ENCODE measurements around the gene ABCC3.

ABCC3 gene

DNA sequence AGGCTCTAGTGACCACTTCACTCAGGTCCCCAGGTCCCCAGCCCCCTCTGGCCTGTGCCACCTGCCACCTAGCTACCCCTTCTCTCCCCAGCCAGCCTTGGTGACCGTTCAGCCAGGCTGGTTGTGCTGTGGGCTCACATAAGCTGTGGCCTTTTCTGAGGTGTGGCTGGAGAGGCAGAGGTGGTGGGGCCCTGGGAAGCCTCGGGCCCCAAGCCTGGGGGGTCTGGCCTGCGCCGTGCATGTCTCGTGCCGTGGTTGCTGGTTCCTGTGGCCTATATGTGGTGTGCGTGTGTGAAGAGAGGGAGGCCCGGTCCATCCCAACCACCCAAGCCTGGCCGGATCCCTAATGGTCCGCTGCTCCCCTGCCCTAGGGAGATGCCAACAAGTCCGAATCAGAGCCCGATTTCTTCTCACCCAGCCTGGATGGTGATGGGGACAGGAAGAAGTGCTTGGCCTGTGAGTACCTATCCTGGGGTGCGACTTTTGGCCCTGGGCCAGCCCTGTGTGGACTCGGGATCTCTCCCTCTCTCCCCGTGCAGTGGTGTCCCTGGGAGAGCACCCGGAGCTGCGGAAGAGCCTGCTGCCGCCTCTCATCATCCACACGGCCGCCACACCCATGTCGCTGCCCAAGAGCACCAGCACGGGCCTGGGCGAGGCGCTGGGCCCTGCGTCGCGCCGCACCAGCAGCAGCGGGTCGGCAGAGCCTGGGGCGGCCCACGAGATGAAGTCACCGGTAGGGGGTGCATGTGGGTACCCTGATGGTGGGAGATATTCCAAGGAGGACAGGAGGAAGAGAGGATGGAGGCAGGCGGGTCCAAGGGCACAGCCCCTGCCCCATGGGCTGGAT is 38.3 kb upstream of the ABCC3 start:
- Histone ChIP-seq H4K91ac (ENCODE audit: low read depth, low read length, poor library complexity) (peak overlapping the region; percentile 92), H3K4me1 (ENCODE audit: control insufficient read depth in 2 of 2, insufficient read depth in 1 of 2, low read depth in 1 of 2, low read length in 2 of 2) (peaks cover 16 to 25% of the 10 kb centered on the region in 2 donors), H3K4me3 (ENCODE audit: low read length in 2 of 2) (no peak overlapping the region), H3K14ac (ENCODE audit: low read length) (peak overlapping the region; percentile 39), H3K36me3 (replicated peaks in 1 of 2; ENCODE audit: control insufficient read depth in 2 of 2, insufficient read depth in 2 of 2, low read length in 2 of 2) (peaks cover 0 to 1% of the 10 kb centered on the region in 2 donors), H3K27me3 (ENCODE audit: control insufficient read depth in 3 of 3, insufficient read depth in 3 of 3, low read depth in 1 of 3, low read length in 3 of 3) (peaks cover 0 to 6% (median 0%) of the 10 kb centered on the region in 3 experiments), H2AFZ (ENCODE audit: low read length) (no peak overlapping the region), H2BK5ac (ENCODE audit: low read length) (no peak overlapping the region), H2BK120ac (ENCODE audit: low read depth, low read length) (peak overlapping the region; percentile 62), H3K4me2 (ENCODE audit: insufficient read depth, low read length, poor library complexity, severe bottlenecking) (no peak overlapping the region), H3K23ac (ENCODE audit: low read depth, low read length, poor library complexity) (peak overlapping the region; percentile 81), H3K9me3 (replicated peaks in 1 of 2; ENCODE audit: control insufficient read depth in 2 of 2, insufficient read depth in 1 of 2, low read depth in 1 of 2, low read length in 2 of 2) (no peaks in the 10 kb centered on the region), H3K18ac (ENCODE audit: low read length) (peak overlapping the region; percentile 90), H3K4ac (ENCODE audit: low read length) (no peak overlapping the region), H2BK15ac (ENCODE audit: low read length) (peak overlapping the region; percentile 95), H3K79me1 (ENCODE audit: low read depth, low read length) (no peaks in the 10 kb centered on the region), H3K27ac (replicated peaks; ENCODE audit: low read length) (no peak overlapping the region), H4K8ac (ENCODE audit: low read depth, low read length) (peak overlapping the region; percentile 25), H2AK5ac (ENCODE audit: low read depth, low read length) (no peak overlapping the region), H2BK12ac (ENCODE audit: low read length) (peak overlapping the region; percentile 53), H3K9ac (ENCODE audit: low read depth, low read length, poor library complexity) (peak overlapping the region; percentile 74)
- WGBS, 2 donors (ENCODE audit: extremely low coverage in 2 of 2, insufficient read length in 2 of 2, insufficient replicate concordance in 1 of 2): no CpG with 5 or more reads among the region's 34 CpGs
- no peak for DNase-seq (ENCODE audit: low spot score)

DNA sequence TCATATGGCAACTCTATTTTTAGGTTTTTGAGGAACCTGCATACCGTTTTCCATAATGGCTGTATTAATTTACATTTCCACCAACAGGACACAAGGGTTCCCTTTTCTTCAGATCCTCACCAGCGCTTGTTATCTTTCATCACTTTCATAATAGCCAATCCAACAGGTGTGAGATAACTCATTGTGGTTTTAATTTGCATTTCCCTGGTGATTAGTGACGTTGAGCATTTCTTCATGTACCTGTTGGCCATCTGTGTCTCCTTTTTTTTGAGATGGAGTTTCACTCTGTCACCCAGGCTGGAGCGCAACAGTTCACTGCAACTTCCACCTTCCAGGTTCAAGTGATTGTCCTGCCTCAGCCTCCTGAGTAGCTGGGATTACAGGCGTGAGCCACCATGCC is 36.2 kb upstream of the ABCC3 start:
- no peak overlapping the region for H2BK5ac ChIP-seq (ENCODE audit: low read length)
- H2BK12ac ChIP-seq (ENCODE audit: low read length): no peak overlapping the region
- H3K36me3 ChIP-seq (replicated peaks in 1 of 2; ENCODE audit: control insufficient read depth in 2 of 2, insufficient read depth in 2 of 2, low read length in 2 of 2): peaks cover 0 to 1% of the 10 kb centered on the region in 2 donors
- H3K4me1 ChIP-seq (ENCODE audit: control insufficient read depth in 2 of 2, insufficient read depth in 1 of 2, low read depth in 1 of 2, low read length in 2 of 2): peaks cover 19 to 22% of the 10 kb centered on the region in 2 donors
- no peak overlapping the region for H3K4me2 ChIP-seq (ENCODE audit: insufficient read depth, low read length, poor library complexity, severe bottlenecking)
- no peak overlapping the region for H2AK5ac ChIP-seq (ENCODE audit: low read depth, low read length)
- H3K4me3 ChIP-seq (ENCODE audit: low read length in 2 of 2): no peak overlapping the region
- H4K8ac ChIP-seq (ENCODE audit: low read depth, low read length): no peak overlapping the region
- no CpG with 5 or more reads among the region's 5 CpGs for WGBS, 2 donors (ENCODE audit: extremely low coverage in 2 of 2, insufficient read length in 2 of 2, insufficient replicate concordance in 1 of 2)
- no peak overlapping the region for H2BK120ac ChIP-seq (ENCODE audit: low read depth, low read length)
- H2AFZ ChIP-seq (ENCODE audit: low read length): no peak overlapping the region
- peaks cover 3% of the 10 kb centered on the region for H3K79me1 ChIP-seq (ENCODE audit: low read depth, low read length)
- no peak overlapping the region for H3K14ac ChIP-seq (ENCODE audit: low read length)
- H3K4ac ChIP-seq (ENCODE audit: low read length): no peak overlapping the region
- H2BK15ac ChIP-seq (ENCODE audit: low read length): no peak overlapping the region
- H3K9me3 ChIP-seq (replicated peaks in 1 of 2; ENCODE audit: control insufficient read depth in 2 of 2, insufficient read depth in 1 of 2, low read depth in 1 of 2, low read length in 2 of 2): no peaks in the 10 kb centered on the region
- peaks cover 0 to 6% (median 0%) of the 10 kb centered on the region in 3 experiments for H3K27me3 ChIP-seq (ENCODE audit: control insufficient read depth in 3 of 3, insufficient read depth in 3 of 3, low read depth in 1 of 3, low read length in 3 of 3)
- no peak overlapping the region for H3K9ac ChIP-seq (ENCODE audit: low read depth, low read length, poor library complexity)
- no peak overlapping the region for H3K27ac ChIP-seq (replicated peaks; ENCODE audit: low read length)
- DNase-seq (ENCODE audit: low spot score): no peak
- H3K18ac ChIP-seq (ENCODE audit: low read length): no peak overlapping the region
- H4K91ac ChIP-seq (ENCODE audit: low read depth, low read length, poor library complexity): no peak overlapping the region
- no peak overlapping the region for H3K23ac ChIP-seq (ENCODE audit: low read depth, low read length, poor library complexity)

DNA sequence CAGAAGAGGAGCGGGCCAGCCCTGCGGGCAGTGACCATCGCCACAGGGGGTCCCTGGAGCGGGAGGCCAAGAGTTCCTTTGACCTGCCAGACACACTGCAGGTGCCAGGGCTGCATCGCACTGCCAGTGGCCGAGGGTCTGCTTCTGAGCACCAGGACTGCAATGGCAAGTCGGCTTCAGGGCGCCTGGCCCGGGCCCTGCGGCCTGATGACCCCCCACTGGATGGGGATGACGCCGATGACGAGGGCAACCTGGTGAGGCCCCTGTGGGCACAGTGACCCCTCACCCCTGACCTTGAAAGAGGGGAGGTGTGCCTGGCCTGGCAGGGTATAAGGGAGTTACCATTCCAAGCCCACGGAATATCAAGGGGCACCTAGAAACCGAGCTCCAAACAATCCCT is 35.1 kb upstream of the ABCC3 start:
- H3K9me3 ChIP-seq (replicated peaks in 1 of 2; ENCODE audit: control insufficient read depth in 2 of 2, insufficient read depth in 1 of 2, low read depth in 1 of 2, low read length in 2 of 2): no peaks in the 10 kb centered on the region
- H3K36me3 ChIP-seq (replicated peaks in 1 of 2; ENCODE audit: control insufficient read depth in 2 of 2, insufficient read depth in 2 of 2, low read length in 2 of 2): peaks cover 0 to 1% of the 10 kb centered on the region in 2 donors
- H3K79me1 ChIP-seq (ENCODE audit: low read depth, low read length): peaks cover 3% of the 10 kb centered on the region
- peak overlapping the region; percentile 38 for H3K14ac ChIP-seq (ENCODE audit: low read length)
- peak overlapping the region; percentile 43 for H3K23ac ChIP-seq (ENCODE audit: low read depth, low read length, poor library complexity)
- peak overlapping the region; percentile 75 for H2BK5ac ChIP-seq (ENCODE audit: low read length)
- H3K4me2 ChIP-seq (ENCODE audit: insufficient read depth, low read length, poor library complexity, severe bottlenecking): no peak overlapping the region
- H2AK5ac ChIP-seq (ENCODE audit: low read depth, low read length): peak overlapping the region; percentile 84
- H3K4me3 ChIP-seq (ENCODE audit: low read length in 2 of 2): no peak overlapping the region
- no peak overlapping the region for H2BK120ac ChIP-seq (ENCODE audit: low read depth, low read length)
- no peak overlapping the region for H3K27ac ChIP-seq (replicated peaks; ENCODE audit: low read length)
- peaks cover 0 to under 1% (median 0%) of the 10 kb centered on the region in 3 experiments for H3K27me3 ChIP-seq (ENCODE audit: control insufficient read depth in 3 of 3, insufficient read depth in 3 of 3, low read depth in 1 of 3, low read length in 3 of 3)
- H3K18ac ChIP-seq (ENCODE audit: low read length): peak overlapping the region; percentile 64
- no peak overlapping the region for H3K4ac ChIP-seq (ENCODE audit: low read length)
- H2BK15ac ChIP-seq (ENCODE audit: low read length): peak overlapping the region; percentile 98
- no peak for DNase-seq (ENCODE audit: low spot score)
- no peak overlapping the region for H4K8ac ChIP-seq (ENCODE audit: low read depth, low read length)
- no CpG with 5 or more reads among the region's 15 CpGs for WGBS, 2 donors (ENCODE audit: extremely low coverage in 2 of 2, insufficient read length in 2 of 2, insufficient replicate concordance in 1 of 2)
- H2BK12ac ChIP-seq (ENCODE audit: low read length): peak overlapping the region; percentile 10
- peak overlapping the region; percentile 53 for H4K91ac ChIP-seq (ENCODE audit: low read depth, low read length, poor library complexity)
- no peak overlapping the region for H2AFZ ChIP-seq (ENCODE audit: low read length)
- H3K9ac ChIP-seq (ENCODE audit: low read depth, low read length, poor library complexity): peak overlapping the region; percentile 60
- peaks cover 13 to 16% of the 10 kb centered on the region in 2 donors for H3K4me1 ChIP-seq (ENCODE audit: control insufficient read depth in 2 of 2, insufficient read depth in 1 of 2, low read depth in 1 of 2, low read length in 2 of 2)

DNA sequence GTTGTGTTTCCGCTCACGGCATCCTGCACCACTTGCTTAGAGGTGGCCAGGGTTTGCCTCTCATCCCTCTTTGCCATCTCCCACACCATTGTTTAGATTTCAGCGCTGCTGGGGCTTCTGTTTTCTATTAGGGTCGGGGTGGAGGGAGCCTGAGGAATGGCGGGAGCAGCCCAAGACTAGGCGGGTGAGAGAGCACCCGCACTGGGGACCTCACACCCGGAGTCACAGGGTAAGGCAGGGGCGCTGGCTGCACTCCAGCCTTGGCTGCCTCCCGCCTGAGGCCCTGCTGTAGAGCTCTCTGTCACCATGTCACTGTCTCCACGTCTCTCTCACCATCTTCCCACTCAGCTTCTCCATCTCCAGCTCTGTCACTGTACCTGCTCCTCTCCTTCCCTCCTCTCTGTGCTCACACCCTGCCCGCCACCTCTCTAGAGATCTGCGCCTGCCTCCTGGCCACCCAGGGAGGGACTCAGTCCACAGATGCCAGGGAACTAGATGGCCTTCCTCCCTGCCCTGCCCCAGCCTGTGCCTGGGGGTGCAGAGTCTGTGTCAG is 32.8 kb upstream of the ABCC3 start:
- H3K9ac ChIP-seq (ENCODE audit: low read depth, low read length, poor library complexity): peak overlapping the region; percentile 37
- no peak overlapping the region for H3K4me3 ChIP-seq (ENCODE audit: low read length in 2 of 2)
- DNase-seq (ENCODE audit: low spot score): no peak
- H2BK15ac ChIP-seq (ENCODE audit: low read length): peak overlapping the region; percentile 89
- peaks cover 0 to 1% of the 10 kb centered on the region in 2 donors for H3K36me3 ChIP-seq (replicated peaks in 1 of 2; ENCODE audit: control insufficient read depth in 2 of 2, insufficient read depth in 2 of 2, low read length in 2 of 2)
- peaks cover 10 to 12% of the 10 kb centered on the region in 2 donors for H3K4me1 ChIP-seq (ENCODE audit: control insufficient read depth in 2 of 2, insufficient read depth in 1 of 2, low read depth in 1 of 2, low read length in 2 of 2)
- no peak overlapping the region for H3K4me2 ChIP-seq (ENCODE audit: insufficient read depth, low read length, poor library complexity, severe bottlenecking)
- peak overlapping the region; percentile 87 for H2BK5ac ChIP-seq (ENCODE audit: low read length)
- peak overlapping the region; percentile 88 for H3K18ac ChIP-seq (ENCODE audit: low read length)
- H4K91ac ChIP-seq (ENCODE audit: low read depth, low read length, poor library complexity): no peak overlapping the region
- H3K14ac ChIP-seq (ENCODE audit: low read length): peak overlapping the region; percentile 76
- H3K79me1 ChIP-seq (ENCODE audit: low read depth, low read length): peaks cover 3% of the 10 kb centered on the region
- H2BK120ac ChIP-seq (ENCODE audit: low read depth, low read length): no peak overlapping the region
- H3K27me3 ChIP-seq (ENCODE audit: control insufficient read depth in 3 of 3, insufficient read depth in 3 of 3, low read depth in 1 of 3, low read length in 3 of 3): no peaks in the 10 kb centered on the region
- peak overlapping the region; percentile 97 for H2AK5ac ChIP-seq (ENCODE audit: low read depth, low read length)
- no peak overlapping the region for H2AFZ ChIP-seq (ENCODE audit: low read length)
- peak overlapping the region; percentile 67 for H3K4ac ChIP-seq (ENCODE audit: low read length)
- no peak overlapping the region for H4K8ac ChIP-seq (ENCODE audit: low read depth, low read length)
- no peak overlapping the region for H3K27ac ChIP-seq (replicated peaks; ENCODE audit: low read length)
- peak overlapping the region; percentile 86 for H3K23ac ChIP-seq (ENCODE audit: low read depth, low read length, poor library complexity)
- no CpG with 5 or more reads among the region's 13 CpGs for WGBS, 2 donors (ENCODE audit: extremely low coverage in 2 of 2, insufficient read length in 2 of 2, insufficient replicate concordance in 1 of 2)
- no peaks in the 10 kb centered on the region for H3K9me3 ChIP-seq (replicated peaks in 1 of 2; ENCODE audit: control insufficient read depth in 2 of 2, insufficient read depth in 1 of 2, low read depth in 1 of 2, low read length in 2 of 2)
- H2BK12ac ChIP-seq (ENCODE audit: low read length): peak overlapping the region; percentile 16

Measured in neuronal stem cell (in vitro differentiated cells).